Heart right ventricle (tissue), 16 donors: Measurements from ENCODE around the gene NAXE. TPM values are rescaled to one million over a fixed set of nuclear protein-coding genes. Genes with fewer than 3 reads are reported as not detected.

Experiments used
- ATAC-seq, 8 donors: fragments of 200-7000 bp; cut with Tn5 transposase; one replicate each; pipeline ENCODE4 v1.9.1; 2020; ENCODE audit warnings: mild to moderate bottlenecking in 8 of 8, moderate library complexity in 8 of 8, moderate number of reproducible peaks in 1 of 8
- DNase-seq, 2 donors: peaks; one replicate each; pipeline ENCODE4 v3.0.0-alpha.2; 2020
- H3K27ac ChIP-seq, 10 donors: fragments of 200-600 bp; sonication (generic) in 2 of 10; one replicate each; pipeline versions ENCODE4 v1.5.0 to v1.8.0; 2020 to 2022; ENCODE audit warnings: mild to moderate bottlenecking in 3 of 10
- H3K27me3 ChIP-seq, 7 donors: fragments of 200-600 bp; one replicate each; pipeline ENCODE4 v1.8.0; 2021 to 2022; ENCODE audit warnings: mild to moderate bottlenecking in 2 of 7
- H3K36me3 ChIP-seq, 9 donors: fragments of 200-600 bp; sonication (generic) in 1 of 9; one replicate each; pipeline versions ENCODE4 v1.5.0 to v1.8.0; 2020 to 2022; ENCODE audit warnings: mild to moderate bottlenecking in 2 of 9
- H3K4me1 ChIP-seq, 9 donors: fragments of 200-600 bp; sonication (generic) in 1 of 9; one replicate each; pipeline versions ENCODE4 v1.5.0 to v1.8.0; 2020 to 2022; ENCODE audit warnings: mild to moderate bottlenecking in 4 of 9
- H3K4me3 ChIP-seq, 10 donors: fragments of 200-600 bp; sonication (generic) in 2 of 10; one replicate each; pipeline versions ENCODE4 v1.5.0 to v1.8.0; 2020 to 2022; ENCODE audit warnings: mild to moderate bottlenecking in 7 of 10, moderate library complexity in 2 of 10
- H3K9me3 ChIP-seq, 11 donors: fragments of 200-600 bp in 10 of 11; sonication (generic) in 2 of 11; one replicate each; pipeline versions ENCODE4 v1.5.0 to v1.8.0; 2013 to 2022; ENCODE audit warnings: mild to moderate bottlenecking in 2 of 11, control low read depth in 1 of 11, moderate library complexity in 1 of 11
- CTCF ChIP-seq, 9 donors: fragments of 200-600 bp; sonication (generic) in 2 of 9; IDR thresholded peaks; one replicate each; pipeline versions ENCODE4 v1.5.0 to v1.8.0; 2021 to 2022; ENCODE audit warnings: antibody characterized with exemption in 9 of 9, mild to moderate bottlenecking in 5 of 9, moderate library complexity in 1 of 9
- WGBS, 2 donors: extraction: QIAGEN DNeasy Blood & Tissue Kit; methylation state at CpG; one replicate each; pipeline ENCODE4 v1.1.7; 2013; ENCODE audit warnings: inconsistent platforms in 1 of 2; 5-methylcytosine and 5-hydroxymethylcytosine counted together
- intact Hi-C, 10 donors: fragments of 100-400 bp; cut with DNase I; formaldehyde crosslinking; loops; one replicate each; pipeline versions ENCODE4 v1.11.1 to v1.14.2; 2022
- polyA plus RNA-seq, 2 donors: library from polyadenylated mRNA; stranded (reverse); fragments of 200-250 nt; gene quantifications; one replicate each; pipeline ENCODE4 v1.2.3, GENCODE V29; 2013
- total RNA-seq, 10 donors: library from RNA; stranded (reverse); fragmentation: NEBNext Ultra II Directional in 3 of 10; extraction: Animal tissue kit (Norgen Biotek cat#: 25700) in 3 of 10; gene quantifications; one replicate each; pipeline versions ENCODE4 v1.2.1 to v1.2.4, GENCODE V29; 2021 to 2023
- donor health status: Arrhythmogenic right ventricular cardiomyopathy.
- donor health status: ischemic (EF 13 %, LVEDD 7.1; RV severe dilation, severe dysfunction).
- donor health status: healthy with polysubstance abuse.
- donor health status: DM: no; HTN: yes; CAD: no.
- donor health status: DM: no; HTN: no; CAD: no.
- donor health status: ischemic (EF 25% LVEDD 6.9; RV normal size, moderate dysfunction).
- donor health status: ischemic (EF 25% LVEDD 5.7; RV mildly dilated, moderate dysfunction).
- donor health status: healthy.
- donor health status: DM: yes; HTN: yes; CAD: no.
- donor health status: Ischemic cardiomyopathy.
- donor health status: ischemic (EF 35%, LVEDD 5.7; RV mildly dilated, moderate dysfunction).
- donor health status: nonischemic (EF 11% LVEDD 7.7; RV severe dilation, severe dysfunction).
- donor health status: DM: yes; HTN: yes; CAD: no.
- donor health status: PGD.
- donor health status: ischemic (EF 29% LVEDD 5.4; RV normal size, mild dysfunction).
- donor health status: nonischemic (EF 23%, LVEDD 6.1; RV moderate dilation, normal function).

Gene NAXE
- total and polyA plus RNA-seq, 12 donors = 59.8 to 134 (median 108) TPM

DNA sequence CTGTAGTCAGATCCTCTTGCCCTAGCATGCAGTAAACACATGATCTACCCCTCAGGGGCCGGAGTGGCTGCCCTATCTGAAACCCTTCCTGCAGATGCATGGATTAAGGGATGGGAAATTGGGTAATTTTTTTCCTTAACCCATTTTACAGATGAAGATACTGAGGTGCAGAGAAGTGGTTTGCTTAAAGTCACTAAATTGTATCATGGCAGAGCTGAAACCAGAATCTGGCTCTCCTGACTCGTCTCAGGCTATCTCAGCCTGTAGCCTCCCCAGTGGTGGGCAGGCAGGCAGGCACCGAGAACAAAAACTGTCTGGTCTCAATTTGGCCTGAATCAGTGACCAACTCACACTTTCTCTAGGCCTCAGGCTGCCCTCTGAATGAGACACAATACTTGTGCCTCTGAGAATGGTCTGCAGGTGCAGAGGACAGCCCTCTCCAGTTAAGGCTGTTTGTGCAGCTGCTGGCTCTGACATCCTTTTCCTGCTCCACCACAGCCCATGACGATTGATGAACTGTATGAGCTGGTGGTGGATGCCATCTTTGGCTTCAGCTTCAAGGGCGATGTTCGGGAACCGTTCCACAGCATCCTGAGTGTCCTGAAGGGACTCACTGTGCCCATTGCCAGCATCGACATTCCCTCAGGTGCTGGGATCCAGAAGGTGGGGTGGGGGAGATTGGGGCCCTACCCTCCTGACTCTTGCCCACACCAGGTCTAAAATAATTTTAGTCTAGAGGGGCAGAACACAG, 1.5 kb downstream of the NAXE start:
- Histone ChIP-seq H3K9me3 (no peaks in the 10 kb centered on the region), H3K27me3 (no peaks in the 10 kb centered on the region), H3K36me3 (peaks cover 0 to 56% (median 22%) of the 10 kb centered on the region in 9 donors), H3K27ac (no peak overlapping the region), H3K4me1 (peaks cover 3 to 19% (median 13%) of the 10 kb centered on the region in 9 donors), H3K4me3 (peak overlapping the region in 1 of 10 donors; percentile 87)
- intact Hi-C loops = loop anchor here in 5 of 10 donors (5.0 to 10.0 kb wide), 5 partner anchors 86 to 141 kb away; partner anchors contain the start of gene MEF2D (in 1 of the 5)
- no peak for TF ChIP-seq CTCF (IDR thresholded peaks at IDR 0.05)
- DNase-seq (no peak), ATAC-seq (no peak)
- WGBS, 2 donors = 81 to 88% methylated on average over 8 of the region's 8 CpGs

GRCh38 chr1:156593661-156593989, 2.0 kb downstream of the NAXE start:
- TF ChIP-seq CTCF (IDR thresholded peaks at IDR 0.05) = no peak
- Histone ChIP-seq H3K36me3 (peaks cover 0 to 62% (median 25%) of the 10 kb centered on the region in 9 donors), H3K9me3 (no peaks in the 10 kb centered on the region), H3K27ac (no peak overlapping the region), H3K27me3 (no peaks in the 10 kb centered on the region), H3K4me1 (peaks cover 3 to 19% (median 13%) of the 10 kb centered on the region in 9 donors), H3K4me3 (no peak overlapping the region)
- intact Hi-C loops = loop anchor here in 5 of 10 donors (5.0 to 10.0 kb wide), 5 partner anchors 86 to 141 kb away; partner anchors contain the start of gene MEF2D (in 1 of the 5)
- WGBS, 2 donors = 90 to 93% methylated on average over 8 of the region's 8 CpGs
- ATAC-seq (no peak), DNase-seq (no peak)

DNA sequence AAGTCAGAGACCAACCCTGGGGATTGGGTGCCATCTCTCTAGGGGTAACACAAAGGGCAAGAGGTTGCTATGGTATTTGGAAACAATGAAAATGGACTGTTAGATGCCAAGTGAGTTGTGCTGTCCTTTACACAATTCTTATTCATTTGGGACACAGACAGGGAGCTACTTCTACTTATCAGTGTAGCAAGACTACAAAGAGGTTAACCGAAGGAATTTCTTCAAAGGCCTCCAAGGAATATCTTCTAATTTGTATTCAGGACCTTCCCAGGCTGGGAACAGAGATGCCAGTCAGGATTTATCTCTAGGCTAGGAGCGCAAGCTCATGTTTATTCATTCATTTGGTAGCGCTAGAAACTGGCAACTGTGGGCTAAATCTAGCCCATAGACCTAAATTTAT, 2.6 kb downstream of the NAXE start:
- TF ChIP-seq CTCF (IDR thresholded peaks at IDR 0.05) = no peak
- DNase-seq (no peak), ATAC-seq (no peak)
- Histone ChIP-seq H3K9me3 (no peaks in the 10 kb centered on the region), H3K36me3 (peaks cover 0 to 67% (median 25%) of the 10 kb centered on the region in 9 donors), H3K4me3 (no peak overlapping the region), H3K27ac (no peak overlapping the region), H3K4me1 (peaks cover 3 to 19% (median 13%) of the 10 kb centered on the region in 9 donors), H3K27me3 (no peaks in the 10 kb centered on the region)
- intact Hi-C loops = loop anchor here in 5 of 10 donors (5.0 to 10.0 kb wide), 5 partner anchors 87 to 142 kb away; partner anchors contain the start of gene MEF2D (in 1 of the 5)
- WGBS, 2 donors = 76 to 79% methylated on average over 3 of the region's 3 CpGs

DNA sequence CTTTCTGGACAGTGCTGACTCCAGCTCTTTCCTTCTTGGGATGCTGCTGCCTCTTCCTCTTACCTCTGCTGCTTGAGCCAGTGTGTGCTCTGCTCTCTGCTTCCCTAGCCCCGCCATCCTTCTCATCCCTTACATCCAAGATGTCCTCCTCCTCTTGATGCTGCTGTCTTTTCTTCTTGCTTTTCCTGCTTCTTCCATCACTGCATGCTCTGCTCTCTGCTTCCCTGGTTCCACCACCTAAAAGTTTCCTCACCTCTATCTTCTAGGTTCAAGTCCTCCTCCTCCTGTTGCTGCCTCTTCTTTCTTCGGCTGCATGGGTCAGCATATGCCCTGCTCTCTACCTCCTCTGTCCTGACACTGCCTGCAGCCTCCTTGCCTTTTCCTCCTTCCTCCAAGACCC, 3.4 kb downstream of the NAXE start:
- no peak for TF ChIP-seq CTCF (IDR thresholded peaks at IDR 0.05)
- Histone ChIP-seq H3K27me3 (no peaks in the 10 kb centered on the region), H3K9me3 (no peaks in the 10 kb centered on the region), H3K4me1 (peaks cover 3 to 20% (median 13%) of the 10 kb centered on the region in 9 donors), H3K36me3 (peaks cover 0 to 69% (median 25%) of the 10 kb centered on the region in 9 donors), H3K27ac (no peak overlapping the region), H3K4me3 (no peak overlapping the region)
- intact Hi-C loops = loop anchor here in 1 of 10 donors (10.0 kb wide), 1 partner anchor 110 kb away; no protein-coding TSS in a partner anchor
- WGBS, 2 donors = 87 to 91% methylated on average over 2 of the region's 2 CpGs
- no peak for ATAC-seq
- DNase-seq = no peak
